ENCODE data around the gene SENP6.

Gene SENP6

GRCh38 chr6:75619230-75619899 is 17.7 kb downstream of the SENP6 start:
- no peaks in the 10 kb centered on the region for H3K27me3 ChIP-seq
- no peak for DNase-seq
- H3K36me3 ChIP-seq, result peaks cover 5% of the 10 kb centered on the region
- no peak for TF ChIP-seq CTCF (IDR thresholded peaks at IDR 0.05; ENCODE audit: low read depth, low read length)
- H3K4me3 ChIP-seq (ENCODE audit: low read depth, low read length), result no peak overlapping the region
- H3K4me1 ChIP-seq, result no peaks in the 10 kb centered on the region
- H3K9me3 ChIP-seq, result no peaks in the 10 kb centered on the region

- Histone ChIP-seq H3K4me1 (no peaks in the 10 kb centered on the region), H3K27me3 (no peaks in the 10 kb centered on the region), H3K9me3 (no peaks in the 10 kb centered on the region), H3K36me3 (peaks cover 12% of the 10 kb centered on the region), H3K4me3 (ENCODE audit: low read depth, low read length) (no peak overlapping the region)
- TF ChIP-seq CTCF (IDR thresholded peaks at IDR 0.05; ENCODE audit: low read depth, low read length), result no peak
- no peak for DNase-seq
Observed at GRCh38 chr6:75620381-75621304, 19.0 kb downstream of the SENP6 start.

- Histone ChIP-seq H3K4me1 (no peaks in the 10 kb centered on the region), H3K27me3 (no peaks in the 10 kb centered on the region), H3K9me3 (no peaks in the 10 kb centered on the region), H3K36me3 (peaks cover 16% of the 10 kb centered on the region), H3K4me3 (ENCODE audit: low read depth, low read length) (no peak overlapping the region)
- TF ChIP-seq CTCF (IDR thresholded peaks at IDR 0.05; ENCODE audit: low read depth, low read length), result no peak
- no peak for DNase-seq
Observed at GRCh38 chr6:75621846-75622245, 20.2 kb downstream of the SENP6 start.

- Histone ChIP-seq H3K36me3 (peaks cover 16% of the 10 kb centered on the region), H3K27me3 (no peaks in the 10 kb centered on the region), H3K4me3 (ENCODE audit: low read depth, low read length) (no peak overlapping the region), H3K9me3 (no peaks in the 10 kb centered on the region), H3K4me1 (no peaks in the 10 kb centered on the region)
- TF ChIP-seq CTCF (IDR thresholded peaks at IDR 0.05; ENCODE audit: low read depth, low read length), result no peak
- no peak for DNase-seq
Observed at GRCh38 chr6:75623491-75623890, 21.8 kb downstream of the SENP6 start.

- Histone ChIP-seq H3K4me3 (ENCODE audit: low read depth, low read length) (no peak overlapping the region), H3K27me3 (no peaks in the 10 kb centered on the region), H3K36me3 (peaks cover 19% of the 10 kb centered on the region), H3K9me3 (no peaks in the 10 kb centered on the region), H3K4me1 (no peaks in the 10 kb centered on the region)
- TF ChIP-seq CTCF (IDR thresholded peaks at IDR 0.05; ENCODE audit: low read depth, low read length), result no peak
- no peak for DNase-seq
Observed at GRCh38 chr6:75624335-75624734, 22.7 kb downstream of the SENP6 start.

- H3K4me3 ChIP-seq (ENCODE audit: low read depth, low read length), result no peak overlapping the region
- no peaks in the 10 kb centered on the region for H3K27me3 ChIP-seq
- no peaks in the 10 kb centered on the region for H3K9me3 ChIP-seq
- no peak for DNase-seq
- TF ChIP-seq CTCF (IDR thresholded peaks at IDR 0.05; ENCODE audit: low read depth, low read length), result no peak
- H3K36me3 ChIP-seq, result peaks cover 19% of the 10 kb centered on the region
- H3K4me1 ChIP-seq, result no peaks in the 10 kb centered on the region
Observed at GRCh38 chr6:75624988-75625387, 23.3 kb downstream of the SENP6 start.

Data from BE2C (cell line).